Thoracic aorta (tissue), 2 donors: ENCODE results near the gene TXNRD2. TPM values are rescaled to one million over a fixed set of nuclear protein-coding genes. Genes with fewer than 3 reads are reported as not detected.

Source experiments
- ATAC-seq: fragments of 150-250 bp; one replicate; pipeline ENCODE4 v1.8.0; 2017; ENCODE audit warnings: low read depth; ENCODE audit not compliant: insufficient number of reproducible peaks, low FRiP score
- DNase-seq: peaks from one replicate; pipeline ENCODE4 v3.0.0-alpha.2; 2020; ENCODE audit warnings: low spot score
- H3K27ac ChIP-seq, 2 donors: fragments of 200-600 bp; sonication (generic); 1 replicate in 1 of 2; 2 replicates in 1 of 2; pipeline ENCODE4 v1.5.1; 2016; ENCODE audit warnings: mild to moderate bottlenecking in 2 of 2, moderate library complexity in 2 of 2
- H3K27me3 ChIP-seq: fragments of 200-600 bp; sonication (generic); replicated peaks from 2 replicates; pipeline ENCODE4 v1.6.0; 2016; ENCODE audit warnings: mild to moderate bottlenecking; ENCODE audit not compliant: insufficient read depth
- H3K36me3 ChIP-seq: fragments of 200-600 bp; sonication (generic); one replicate; pipeline ENCODE4 v1.5.1; 2016
- H3K4me1 ChIP-seq, 2 donors: fragments of 200-600 bp; sonication (generic); 1 replicate in 1 of 2; 2 replicates in 1 of 2; pipeline versions ENCODE4 v1.5.1 to v1.6.0; 2016; ENCODE audit warnings: low read depth in 2 of 2, mild to moderate bottlenecking in 1 of 2; ENCODE audit not compliant: control insufficient read depth in 1 of 2
- H3K4me3 ChIP-seq: fragments of 200-600 bp; sonication (generic); 2 replicates; pipeline ENCODE4 v1.5.1; 2016; ENCODE audit warnings: mild to moderate bottlenecking
- H3K9me3 ChIP-seq: fragments of 200-600 bp; sonication (generic); 2 replicates; pipeline ENCODE4 v1.5.1; 2016
- CTCF ChIP-seq: fragments of 200-600 bp; sonication (generic); IDR thresholded peaks from one replicate; pipeline ENCODE4 v1.5.1; 2019; ENCODE audit warnings: antibody characterized with exemption
- total RNA-seq, 2 donors: library from RNA; depleted of rRNA; stranded (reverse); fragments of >200 nt; gene quantifications; one replicate each; pipeline versions ENCODE4 v1.1.0 to v1.2.3, GENCODE V29; 2016

Gene TXNRD2
- total RNA-seq, 2 donors from 2014 or later, result 27.4 to 37.6 TPM

- H3K36me3 ChIP-seq, result peaks cover 18% of the 10 kb centered on the region
- no peak for ATAC-seq
- no peak for TF ChIP-seq CTCF
Measured at GRCh38 chr22:19897726-19898125, 43.9 kb downstream of the TXNRD2 start.

GRCh38 chr22:19896665-19897355, 44.8 kb downstream of the TXNRD2 start:
- no peaks in the 10 kb centered on the region for H3K27me3 ChIP-seq
- no peak for ATAC-seq
- H3K9me3 ChIP-seq, result no peaks in the 10 kb centered on the region
- peaks cover 13% of the 10 kb centered on the region for H3K36me3 ChIP-seq
- no peaks in the 10 kb centered on the region for H3K4me1 ChIP-seq
- H3K4me3 ChIP-seq, result no peak overlapping the region
- DNase-seq, result no peak
- H3K27ac ChIP-seq, result no peak overlapping the region
- no peak for TF ChIP-seq CTCF

More at GRCh38 chr22:19897726-19898125, 43.9 kb downstream of the TXNRD2 start:
- H3K4me1 ChIP-seq, result no peaks in the 10 kb centered on the region
- H3K27ac ChIP-seq, result no peak overlapping the region
- no peak for DNase-seq
- H3K27me3 ChIP-seq, result no peaks in the 10 kb centered on the region
- no peak overlapping the region for H3K4me3 ChIP-seq
- no peaks in the 10 kb centered on the region for H3K9me3 ChIP-seq

- Histone ChIP-seq H3K4me3 (no peak overlapping the region), H3K4me1 (no peaks in the 10 kb centered on the region), H3K27me3 (no peaks in the 10 kb centered on the region), H3K27ac (no peak overlapping the region), H3K9me3 (no peaks in the 10 kb centered on the region), H3K36me3 (peaks cover 17% of the 10 kb centered on the region)
- DNase-seq (no peak), ATAC-seq (no peak)
- TF ChIP-seq CTCF, result no peak
Measured at GRCh38 chr22:19895160-19895849, 46.3 kb downstream of the TXNRD2 start.

GRCh38 chr22:19893363-19893762, 48.3 kb downstream of the TXNRD2 start:
- no peak for TF ChIP-seq CTCF
- Histone ChIP-seq H3K9me3 (no peaks in the 10 kb centered on the region), H3K4me3 (no peak overlapping the region), H3K27me3 (no peaks in the 10 kb centered on the region), H3K36me3 (peaks cover 14% of the 10 kb centered on the region), H3K27ac (no peak overlapping the region), H3K4me1 (no peaks in the 10 kb centered on the region)
- no peak for ATAC-seq
- DNase-seq, result no peak

- no peaks in the 10 kb centered on the region for H3K9me3 ChIP-seq
- TF ChIP-seq CTCF, result no peak
- ATAC-seq (no peak), DNase-seq (no peak)
- peaks cover 14% of the 10 kb centered on the region for H3K36me3 ChIP-seq
- no peaks in the 10 kb centered on the region for H3K4me1 ChIP-seq
- no peaks in the 10 kb centered on the region for H3K27me3 ChIP-seq
- no peak overlapping the region for H3K27ac ChIP-seq
- H3K4me3 ChIP-seq, result no peak overlapping the region
Measured at GRCh38 chr22:19892925-19893324, 48.7 kb downstream of the TXNRD2 start.
